ENCODE data around the gene FAM181A. TPM values are rescaled to one million over a fixed set of nuclear protein-coding genes. Genes with fewer than 3 reads are reported as not detected.

FAM181A gene
- total and polyA plus RNA-seq, 3 experiments from 2014 or later, result not detected

GRCh38 chr14:93965287-93965821, 38.2 kb downstream of the FAM181A start:
- no peak overlapping the region for H3K4me3 ChIP-seq (ENCODE audit: low read length)
- CTCF ChIA-PET, result interaction anchor here (1.0 to 33.9 kb wide), 4 partner anchors 10 to 71 kb away, joined by 3 to 945 read pairs (median 4); no protein-coding TSS in a partner anchor
- Mint-ChIP-seq H3K36me3 (peaks cover 0 to 2% (median 0%) of the 10 kb centered on the region in 3 donors), H3K4me3 (peak overlapping the region in 1 of 7 donors; percentile 41), H3K27ac (peak overlapping the region; percentile 60 to 99 (median 82)), H3K9me3 (no peaks in the 10 kb centered on the region), H3K27me3 (no peaks in the 10 kb centered on the region), H3K4me1 (peaks cover 61 to 93% (median 72%) of the 10 kb centered on the region in 3 donors)
- peaks cover 48% of the 10 kb centered on the region for H3K4me1 ChIP-seq (ENCODE audit: insufficient read depth, low read length)
- no peaks in the 10 kb centered on the region for H3K9me3 ChIP-seq (ENCODE audit: low read length)
- H3K27ac ChIP-seq (ENCODE audit: low read depth, low read length), result no peak overlapping the region
- POLR2A ChIA-PET, result no interaction called here
- DNase-seq, result no peak
- H3K36me3 ChIP-seq (ENCODE audit: insufficient read depth, low read length), result no peaks in the 10 kb centered on the region
- H3K27me3 ChIP-seq (ENCODE audit: insufficient read depth, low read length, poor library complexity, severe bottlenecking), result no peaks in the 10 kb centered on the region

DNA sequence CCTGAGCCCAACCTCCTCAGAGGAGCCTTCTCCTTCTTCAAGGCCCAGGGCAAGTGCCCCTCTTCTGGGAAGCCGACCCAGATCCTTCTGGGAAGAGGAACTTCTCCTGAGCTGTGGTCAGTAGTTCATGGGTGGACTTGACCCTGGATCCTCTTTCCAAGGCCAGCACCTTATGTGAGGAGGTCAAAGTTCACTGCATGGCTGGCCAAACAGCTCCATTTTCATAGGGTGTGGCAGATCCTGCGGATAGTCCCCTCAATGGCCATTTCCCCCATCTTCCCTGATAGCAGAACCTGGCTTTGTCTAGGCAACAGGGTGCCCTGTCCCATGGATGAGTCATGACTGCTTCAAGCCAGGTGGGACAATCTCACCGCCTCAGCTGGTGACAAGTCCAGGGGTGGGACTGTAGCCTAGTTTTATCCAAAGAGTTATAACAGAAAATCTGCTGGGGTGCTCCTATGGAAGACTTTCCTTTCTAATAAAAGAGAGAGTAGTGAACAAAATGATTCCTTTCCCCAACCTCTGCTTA, 38.9 kb downstream of the FAM181A start:
- Mint-ChIP-seq H3K4me3 (no peak overlapping the region), H3K9me3 (no peaks in the 10 kb centered on the region), H3K36me3 (peaks cover 0 to 3% (median 0%) of the 10 kb centered on the region in 3 donors), H3K4me1 (peaks cover 62 to 93% (median 72%) of the 10 kb centered on the region in 3 donors), H3K27ac (peak overlapping the region in 7 of 8 donors; percentile 21 to 99 (median 60)), H3K27me3 (peaks cover 0 to 2% of the 10 kb centered on the region in 2 donors)
- DNase-seq, result no peak
- Histone ChIP-seq H3K4me1 (ENCODE audit: insufficient read depth, low read length) (peaks cover 49% of the 10 kb centered on the region), H3K36me3 (ENCODE audit: insufficient read depth, low read length) (no peaks in the 10 kb centered on the region), H3K9me3 (ENCODE audit: low read length) (no peaks in the 10 kb centered on the region), H3K4me3 (ENCODE audit: low read length) (no peak overlapping the region), H3K27ac (ENCODE audit: low read depth, low read length) (no peak overlapping the region), H3K27me3 (ENCODE audit: insufficient read depth, low read length, poor library complexity, severe bottlenecking) (no peaks in the 10 kb centered on the region)
- ChIA-PET POLR2A (no interaction called here), CTCF (interaction anchor here (1.0 to 33.9 kb wide), 4 partner anchors 11 to 71 kb away, joined by 3 to 945 read pairs (median 4); no protein-coding TSS in a partner anchor)

- Mint-ChIP-seq H3K9me3 (no peaks in the 10 kb centered on the region), H3K27me3 (peaks cover 0 to 2% of the 10 kb centered on the region in 2 donors), H3K27ac (peak overlapping the region in 1 of 8 donors; percentile 29), H3K4me3 (no peak overlapping the region), H3K36me3 (peaks cover 0 to 3% (median 0%) of the 10 kb centered on the region in 3 donors), H3K4me1 (peaks cover 59 to 94% (median 71%) of the 10 kb centered on the region in 3 donors)
- Histone ChIP-seq H3K27me3 (ENCODE audit: insufficient read depth, low read length, poor library complexity, severe bottlenecking) (no peaks in the 10 kb centered on the region), H3K27ac (ENCODE audit: low read depth, low read length) (no peak overlapping the region), H3K4me1 (ENCODE audit: insufficient read depth, low read length) (peaks cover 39% of the 10 kb centered on the region), H3K4me3 (ENCODE audit: low read length) (no peak overlapping the region), H3K9me3 (ENCODE audit: low read length) (no peaks in the 10 kb centered on the region), H3K36me3 (ENCODE audit: insufficient read depth, low read length) (no peaks in the 10 kb centered on the region)
- DNase-seq, result no peak
- CTCF ChIA-PET, result interaction anchor here (0.8 to 33.9 kb wide), 7 partner anchors 8 to 169 kb away, joined by 3 to 945 read pairs (median 4); partner anchors contain the start of gene CCDC197
- POLR2A ChIA-PET, result interaction anchor here (1.0 kb wide), 1 partner anchor 13 kb away, joined by 3 read pairs; no protein-coding TSS in a partner anchor
These were observed 40.6 kb downstream of the FAM181A start for GRCh38 chr14:93967637-93968250.

- H3K36me3 Mint-ChIP-seq, result peaks cover 0 to 1% (median 0%) of the 10 kb centered on the region in 3 donors
- H3K27ac Mint-ChIP-seq, result peak overlapping the region in 1 of 8 donors; percentile 32
- H3K4me1 ChIP-seq (ENCODE audit: insufficient read depth, low read length), result peaks cover 24% of the 10 kb centered on the region
- H3K27ac ChIP-seq (ENCODE audit: low read depth, low read length), result no peak overlapping the region
- no peak overlapping the region for H3K4me3 ChIP-seq (ENCODE audit: low read length)
- no peak for DNase-seq
- peaks cover 0 to 2% of the 10 kb centered on the region in 2 donors for H3K27me3 Mint-ChIP-seq
- no peaks in the 10 kb centered on the region for H3K9me3 Mint-ChIP-seq
- no peaks in the 10 kb centered on the region for H3K9me3 ChIP-seq (ENCODE audit: low read length)
- POLR2A ChIA-PET, result interaction anchor here (2.3 kb wide), 1 partner anchor 13 kb away, joined by 13 read pairs; no protein-coding TSS in a partner anchor
- no peaks in the 10 kb centered on the region for H3K27me3 ChIP-seq (ENCODE audit: insufficient read depth, low read length, poor library complexity, severe bottlenecking)
- H3K36me3 ChIP-seq (ENCODE audit: insufficient read depth, low read length), result no peaks in the 10 kb centered on the region
- H3K4me1 Mint-ChIP-seq, result peaks cover 47 to 92% (median 61%) of the 10 kb centered on the region in 3 donors
- peak overlapping the region in 1 of 7 donors; percentile 23 for H3K4me3 Mint-ChIP-seq
- CTCF ChIA-PET, result interaction anchor here (1.1 to 33.9 kb wide), 5 partner anchors 9 to 31 kb away, joined by 3 to 945 read pairs (median 75); partner anchors contain the start of gene CCDC197
These were observed 42.1 kb downstream of the FAM181A start for GRCh38 chr14:93969082-93969828.

DNA sequence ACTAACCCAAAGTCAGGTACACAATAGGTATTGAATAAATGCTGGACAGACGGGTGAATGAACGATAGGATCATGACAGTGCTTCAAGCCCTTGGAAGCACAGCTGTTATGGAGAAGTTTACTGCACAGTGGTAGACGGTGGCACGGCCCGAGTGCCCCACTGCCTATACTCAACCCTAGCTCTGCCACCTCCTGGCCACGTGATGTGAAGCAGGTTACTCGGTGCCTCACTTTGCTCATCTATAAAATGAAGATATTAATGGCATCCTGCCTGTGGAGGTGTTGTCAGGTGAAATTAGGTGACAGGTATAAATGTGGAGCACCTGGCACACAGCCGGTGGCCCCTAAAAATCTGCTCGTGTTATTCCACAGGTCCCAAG, 43.4 kb downstream of the FAM181A start:
- Histone ChIP-seq H3K4me1 (ENCODE audit: insufficient read depth, low read length) (peaks cover 15% of the 10 kb centered on the region), H3K9me3 (ENCODE audit: low read length) (no peaks in the 10 kb centered on the region), H3K36me3 (ENCODE audit: insufficient read depth, low read length) (no peaks in the 10 kb centered on the region), H3K27me3 (ENCODE audit: insufficient read depth, low read length, poor library complexity, severe bottlenecking) (no peaks in the 10 kb centered on the region), H3K27ac (ENCODE audit: low read depth, low read length) (no peak overlapping the region), H3K4me3 (ENCODE audit: low read length) (peak overlapping the region; percentile 75)
- peak overlapping the region; percentile 65 to 96 (median 90) for H3K27ac Mint-ChIP-seq
- H3K36me3 Mint-ChIP-seq, result peaks cover 0 to 1% (median 1%) of the 10 kb centered on the region in 3 donors
- H3K4me1 Mint-ChIP-seq, result peaks cover 38 to 92% (median 57%) of the 10 kb centered on the region in 3 donors
- CTCF ChIA-PET, result interaction anchor here (0.7 to 33.9 kb wide), 16 partner anchors 11 to 191 kb away, joined by 3 to 945 read pairs (median 6); partner anchors contain the start of genes CCDC197, DDX24 and IFI27L1
- H3K27me3 Mint-ChIP-seq, result peaks cover 0 to 2% of the 10 kb centered on the region in 2 donors
- peak overlapping the region; percentile 79 to 91 (median 90) for H3K4me3 Mint-ChIP-seq
- no peaks in the 10 kb centered on the region for H3K9me3 Mint-ChIP-seq
- DNase-seq, result peak; percentile 51 to 82 (median 60)
- POLR2A ChIA-PET, result interaction anchor here (0.9 to 2.8 kb wide), 8 partner anchors 8 to 55 kb away, joined by 3 to 21 read pairs (median 8); partner anchors contain the start of gene OTUB2

DNA sequence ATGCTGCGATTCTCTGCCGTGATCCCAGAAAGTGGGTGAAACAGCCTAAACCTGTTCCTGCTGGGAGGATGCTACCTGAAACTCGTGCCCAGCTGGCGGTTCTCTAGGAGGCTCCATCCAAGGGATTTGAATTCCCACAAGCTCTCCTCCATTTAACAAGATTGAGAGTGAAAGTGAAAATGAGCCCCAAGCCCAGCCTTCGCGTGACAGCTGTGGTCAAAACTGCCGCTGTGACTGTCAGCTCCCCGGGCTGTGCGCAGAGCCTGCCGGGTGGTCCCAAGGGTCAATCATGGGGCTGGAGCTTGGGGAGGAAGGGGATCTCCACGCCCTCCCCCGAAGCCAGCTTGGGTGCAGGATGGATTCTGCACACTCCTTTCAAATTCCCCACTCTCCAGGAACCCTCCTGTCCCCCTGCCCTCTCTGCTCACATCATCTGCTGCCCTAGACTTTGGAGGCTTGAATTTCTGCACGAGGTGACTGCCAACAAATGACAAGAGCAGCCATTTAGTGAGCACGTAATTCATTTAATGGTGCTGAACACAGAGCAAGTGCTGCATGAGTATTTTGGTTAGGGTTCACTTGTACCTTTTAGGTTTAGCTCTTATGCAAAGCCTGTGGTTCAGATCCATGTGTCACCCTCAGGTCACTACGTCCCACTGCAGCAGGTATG, 44.0 kb downstream of the FAM181A start:
- no peak overlapping the region for H3K27ac ChIP-seq (ENCODE audit: low read depth, low read length)
- Mint-ChIP-seq H3K4me1 (peaks cover 40 to 92% (median 58%) of the 10 kb centered on the region in 3 donors), H3K9me3 (peaks cover 0 to 2% (median 1%) of the 10 kb centered on the region in 5 donors), H3K27ac (peak overlapping the region; percentile 65 to 96 (median 90)), H3K4me3 (peak overlapping the region; percentile 79 to 91 (median 90)), H3K36me3 (peaks cover 0 to 5% (median 1%) of the 10 kb centered on the region in 3 donors), H3K27me3 (peaks cover 0 to 3% of the 10 kb centered on the region in 2 donors)
- H3K36me3 ChIP-seq (ENCODE audit: insufficient read depth, low read length), result no peaks in the 10 kb centered on the region
- H3K4me1 ChIP-seq (ENCODE audit: insufficient read depth, low read length), result peaks cover 21% of the 10 kb centered on the region
- ChIA-PET POLR2A (interaction anchor here (0.5 to 2.8 kb wide), 9 partner anchors 8 to 55 kb away, joined by 3 to 21 read pairs (median 3); partner anchors contain the start of genes CCDC197 and OTUB2), CTCF (interaction anchor here (0.7 to 33.9 kb wide), 18 partner anchors 10 to 190 kb away, joined by 3 to 945 read pairs (median 4); partner anchors contain the start of genes CCDC197, DDX24 and IFI27L1)
- H3K4me3 ChIP-seq (ENCODE audit: low read length), result peak overlapping the region; percentile 75
- no peaks in the 10 kb centered on the region for H3K27me3 ChIP-seq (ENCODE audit: insufficient read depth, low read length, poor library complexity, severe bottlenecking)
- DNase-seq, result peak in 3 of 5 donors; percentile 19 to 74 (median 37)
- H3K9me3 ChIP-seq (ENCODE audit: low read length), result no peaks in the 10 kb centered on the region
